GM21515 (cell line): ENCODE data around the gene PCDHA4.

Experiments used
- ATAC-seq: cut with Tn5 transposase; IDR thresholded peaks from one replicate; pipeline ENCODE4 v1.9.1; 2021; ENCODE audit not compliant: unreplicated experiment

Gene PCDHA4

GRCh38 chr5:140855772-140856674 lies 49.2 kb downstream of the PCDHA4 start, which contains the start of gene PCDHA10:
PCDHA10 (plus strand) TSS chr5:140855897; CDS start chr5:140856049, 152 bp downstream.
- no peak for ATAC-seq

- ATAC-seq: no peak
Measured at GRCh38 chr5:140857177-140857986, 50.5 kb downstream of the PCDHA4 start.

- ATAC-seq: no peak
Measured at GRCh38 chr5:140857987-140858240, 51.0 kb downstream of the PCDHA4 start.

- ATAC-seq: no peak
Measured at GRCh38 chr5:140862441-140863295, 55.8 kb downstream of the PCDHA4 start.
